NK-92 (cell line): ENCODE measurements around the gene MBNL2.

Experiments used
- DNase-seq: peaks from one replicate; lab custom pipeline; 2025; ENCODE audit not compliant: unreplicated experiment; lab: John Stamatoyannopoulos, UW

MBNL2 gene

GRCh38 chr13:97211300-97211699, 10.8 kb upstream of the MBNL2 start:
- no peak for DNase-seq

GRCh38 chr13:97212004-97212403, 10.1 kb upstream of the MBNL2 start:
- no peak for DNase-seq

- no peak for DNase-seq
Measured at GRCh38 chr13:97212601-97213040, 9.5 kb upstream of the MBNL2 start.

- DNase-seq = no peak
Measured at GRCh38 chr13:97214921-97215320, 7.2 kb upstream of the MBNL2 start.

GRCh38 chr13:97215325-97215724, 6.8 kb upstream of the MBNL2 start:
- DNase-seq = no peak

GRCh38 chr13:97219226-97219625, 2.9 kb upstream of the MBNL2 start:
- DNase-seq = no peak

- DNase-seq = no peak
Measured at GRCh38 chr13:97220151-97220900, 1.8 kb upstream of the MBNL2 start.

GRCh38 chr13:97221046-97221445, 1.1 kb upstream of the MBNL2 start:
- DNase-seq = no peak

GRCh38 chr13:97221466-97221865, 667 bp upstream of the MBNL2 start:
- no peak for DNase-seq

- DNase-seq = no peak
Measured at GRCh38 chr13:97223037-97223710, 1.0 kb downstream of the MBNL2 start.

- DNase-seq = no peak
Measured at GRCh38 chr13:97223711-97224541, 1.8 kb downstream of the MBNL2 start.

- DNase-seq = no peak
Measured at GRCh38 chr13:97224544-97225300, 2.6 kb downstream of the MBNL2 start.

GRCh38 chr13:97225533-97225932, 3.4 kb downstream of the MBNL2 start:
- DNase-seq = no peak

GRCh38 chr13:97226013-97226412, 3.9 kb downstream of the MBNL2 start:
- no peak for DNase-seq

- no peak for DNase-seq
Measured at GRCh38 chr13:97226788-97227627, 4.9 kb downstream of the MBNL2 start.

GRCh38 chr13:97228850-97229521, 6.9 kb downstream of the MBNL2 start:
- DNase-seq = no peak

GRCh38 chr13:97229699-97230098, 7.6 kb downstream of the MBNL2 start:
- no peak for DNase-seq

GRCh38 chr13:97231118-97231828, 9.1 kb downstream of the MBNL2 start:
- DNase-seq = no peak

- no peak for DNase-seq
Measured at GRCh38 chr13:97231829-97232196, 9.7 kb downstream of the MBNL2 start.
